ENCODE results near the gene FOXP1. TPM values are rescaled to one million over a fixed set of nuclear protein-coding genes. Genes with fewer than 3 reads are reported as not detected.
A peak's percentile ranks its signal among the peaks of the same experiment; 100 is the strongest.

The FOXP1 gene
- total RNA-seq, 1 experiment from 2014 or later, result 58.4 TPM

- intact Hi-C loops (cut with micrococcal nuclease; ENCODE audit: unreplicated experiment), result loop anchor here (10.0 kb wide), 1 partner anchor 584 kb away; the partner anchor contains the start of gene FOXP1
- no peaks in the 10 kb centered on the region for H3K36me3 ChIP-seq (ENCODE audit: insufficient read depth, low read length, poor library complexity, severe bottlenecking)
- H3K4me1 ChIP-seq (ENCODE audit: insufficient read depth, low read length, poor library complexity, severe bottlenecking), result peaks cover 32% of the 10 kb centered on the region
- no peak overlapping the region for H3K4me3 ChIP-seq (ENCODE audit: low read depth, low read length, poor library complexity, severe bottlenecking)
- no peaks in the 10 kb centered on the region for H3K9me3 ChIP-seq (ENCODE audit: low read depth, low read length, poor library complexity, severe bottlenecking)
- DNase-seq (ENCODE audit: low spot score), result no peak
- BruUV-seq (replicated peaks), result no TSS peak
- no peak for TF ChIP-seq EZH2 (IDR thresholded peaks at IDR 0.05; ENCODE audit: borderline replicate concordance, low read depth, low read length, poor library complexity, severe bottlenecking)
- TF ChIP-seq CTCF (conservative IDR thresholded peaks at IDR 0.05; ENCODE audit: low read depth, low read length), result no peak
- no peak overlapping the region for H3K27ac ChIP-seq (ENCODE audit: low read depth, low read length, poor library complexity, severe bottlenecking)
- H3K27me3 ChIP-seq (replicated peaks; ENCODE audit: insufficient read depth, low read depth, low read length, poor library complexity), result no peaks in the 10 kb centered on the region
- POLR2A ChIA-PET (ENCODE audit: low non-redundant PET), result no interaction called here
- CTCF ChIA-PET, result no interaction called here
Observed at GRCh38 chr3:71000483-71000882, 583.0 kb downstream of the FOXP1 start.

GRCh38 chr3:70999730-71000129 lies 583.8 kb downstream of the FOXP1 start:
- CTCF ChIA-PET, result no interaction called here
- no peak overlapping the region for H3K27ac ChIP-seq (ENCODE audit: low read depth, low read length, poor library complexity, severe bottlenecking)

GRCh38 chr3:70996082-70996481 lies 587.4 kb downstream of the FOXP1 start:
- Histone ChIP-seq H3K4me1 (ENCODE audit: insufficient read depth, low read length, poor library complexity, severe bottlenecking) (peaks cover 10% of the 10 kb centered on the region), H3K27me3 (replicated peaks; ENCODE audit: insufficient read depth, low read depth, low read length, poor library complexity) (no peaks in the 10 kb centered on the region), H3K27ac (ENCODE audit: low read depth, low read length, poor library complexity, severe bottlenecking) (no peak overlapping the region), H3K9me3 (ENCODE audit: low read depth, low read length, poor library complexity, severe bottlenecking) (no peaks in the 10 kb centered on the region), H3K36me3 (ENCODE audit: insufficient read depth, low read length, poor library complexity, severe bottlenecking) (no peaks in the 10 kb centered on the region), H3K4me3 (ENCODE audit: low read depth, low read length, poor library complexity, severe bottlenecking) (no peak overlapping the region)
- CTCF ChIA-PET, result no interaction called here
- no TSS peak for BruUV-seq (replicated peaks)
- TF ChIP-seq EZH2 (IDR thresholded peaks at IDR 0.05; ENCODE audit: borderline replicate concordance, low read depth, low read length, poor library complexity, severe bottlenecking), result no peak
- no peak for TF ChIP-seq CTCF (conservative IDR thresholded peaks at IDR 0.05; ENCODE audit: low read depth, low read length)
- intact Hi-C loops (cut with micrococcal nuclease; ENCODE audit: unreplicated experiment), result no loop called here
- no peak for DNase-seq (ENCODE audit: low spot score)
- POLR2A ChIA-PET (ENCODE audit: low non-redundant PET), result no interaction called here

More at GRCh38 chr3:70999730-71000129, 583.8 kb downstream of the FOXP1 start:
- POLR2A ChIA-PET (ENCODE audit: low non-redundant PET), result no interaction called here
- Histone ChIP-seq H3K27me3 (replicated peaks; ENCODE audit: insufficient read depth, low read depth, low read length, poor library complexity) (no peaks in the 10 kb centered on the region), H3K4me1 (ENCODE audit: insufficient read depth, low read length, poor library complexity, severe bottlenecking) (peaks cover 27% of the 10 kb centered on the region), H3K36me3 (ENCODE audit: insufficient read depth, low read length, poor library complexity, severe bottlenecking) (no peaks in the 10 kb centered on the region), H3K9me3 (ENCODE audit: low read depth, low read length, poor library complexity, severe bottlenecking) (no peaks in the 10 kb centered on the region), H3K4me3 (ENCODE audit: low read depth, low read length, poor library complexity, severe bottlenecking) (no peak overlapping the region)
- peak; percentile 59 for DNase-seq (ENCODE audit: low spot score)
- no TSS peak for BruUV-seq (replicated peaks)
- intact Hi-C loops (cut with micrococcal nuclease; ENCODE audit: unreplicated experiment), result loop anchor here (10.0 kb wide), 1 partner anchor 585 kb away; the partner anchor contains the start of gene FOXP1
- TF ChIP-seq EZH2 (IDR thresholded peaks at IDR 0.05; ENCODE audit: borderline replicate concordance, low read depth, low read length, poor library complexity, severe bottlenecking), result no peak
- no peak for TF ChIP-seq CTCF (conservative IDR thresholded peaks at IDR 0.05; ENCODE audit: low read depth, low read length)
